Naive B cell (primary cell): Measurements from ENCODE around the gene GTF2IRD1. TPM values are rescaled to one million over a fixed set of nuclear protein-coding genes. Genes with fewer than 3 reads are reported as not detected.
"Not testable (repeated sequence)": the region's sequence is repeated elsewhere in the genome, so short reads cannot be mapped to it uniquely, and the experiment has no call there.

ENCODE experiments used
- ATAC-seq, 2 donors: fragments of 150-1000 bp; cut with Tn5 transposase; 2 replicates each; pipeline ENCODE4 v1.10.0; 2021; ENCODE audit warnings: low read depth in 2 of 2, mild to moderate bottlenecking in 2 of 2, moderate library complexity in 2 of 2
- DNase-seq: peaks from one replicate; pipeline ENCODE4 v3.0.0; 2022
- H3K27ac Mint-ChIP-seq, 6 donors: one replicate each; pipeline ENCODE4 v1.8.0; 2020 to 2022; ENCODE audit warnings: mild to moderate bottlenecking in 6 of 6, mixed read lengths in 6 of 6, moderate library complexity in 5 of 6, inconsistent platforms in 2 of 6
- H3K27me3 Mint-ChIP-seq, 3 donors: one replicate each; pipeline ENCODE4 v1.8.0; 2021 to 2022; ENCODE audit warnings: mixed read lengths in 3 of 3, mild to moderate bottlenecking in 1 of 3
- H3K36me3 Mint-ChIP-seq, 2 donors: one replicate each; pipeline ENCODE4 v1.8.0; 2020 to 2022; ENCODE audit warnings: mixed read lengths in 2 of 2, inconsistent platforms in 1 of 2, mild to moderate bottlenecking in 1 of 2
- H3K4me1 Mint-ChIP-seq, 3 donors: one replicate each; pipeline ENCODE4 v1.8.0; 2020 to 2022; ENCODE audit warnings: mixed read lengths in 3 of 3, inconsistent platforms in 1 of 3, mild to moderate bottlenecking in 1 of 3, moderate library complexity in 1 of 3
- H3K4me3 Mint-ChIP-seq, 8 donors: one replicate each; pipeline ENCODE4 v1.8.0; 2020 to 2022; ENCODE audit warnings: mild to moderate bottlenecking in 8 of 8, mixed read lengths in 8 of 8, moderate library complexity in 8 of 8, inconsistent platforms in 2 of 8
- H3K9me3 Mint-ChIP-seq, 7 donors: one replicate each; pipeline ENCODE4 v1.8.0; 2020 to 2022; ENCODE audit warnings: mixed read lengths in 7 of 7, mild to moderate bottlenecking in 5 of 7, inconsistent platforms in 2 of 7, moderate library complexity in 1 of 7
- polyA plus RNA-seq, 6 donors: library from polyadenylated mRNA; unstranded; fragments of 300-500 nt; fragmentation: Illumina TruSeq; gene quantifications; one replicate each; pipeline ENCODE4 v1.2.3, GENCODE V29; 2021; ENCODE audit warnings: low read depth in 6 of 6

The GTF2IRD1 gene
- polyA plus RNA-seq, 6 donors from 2014 or later = 0.29 TPM; not detected in 5

DNA sequence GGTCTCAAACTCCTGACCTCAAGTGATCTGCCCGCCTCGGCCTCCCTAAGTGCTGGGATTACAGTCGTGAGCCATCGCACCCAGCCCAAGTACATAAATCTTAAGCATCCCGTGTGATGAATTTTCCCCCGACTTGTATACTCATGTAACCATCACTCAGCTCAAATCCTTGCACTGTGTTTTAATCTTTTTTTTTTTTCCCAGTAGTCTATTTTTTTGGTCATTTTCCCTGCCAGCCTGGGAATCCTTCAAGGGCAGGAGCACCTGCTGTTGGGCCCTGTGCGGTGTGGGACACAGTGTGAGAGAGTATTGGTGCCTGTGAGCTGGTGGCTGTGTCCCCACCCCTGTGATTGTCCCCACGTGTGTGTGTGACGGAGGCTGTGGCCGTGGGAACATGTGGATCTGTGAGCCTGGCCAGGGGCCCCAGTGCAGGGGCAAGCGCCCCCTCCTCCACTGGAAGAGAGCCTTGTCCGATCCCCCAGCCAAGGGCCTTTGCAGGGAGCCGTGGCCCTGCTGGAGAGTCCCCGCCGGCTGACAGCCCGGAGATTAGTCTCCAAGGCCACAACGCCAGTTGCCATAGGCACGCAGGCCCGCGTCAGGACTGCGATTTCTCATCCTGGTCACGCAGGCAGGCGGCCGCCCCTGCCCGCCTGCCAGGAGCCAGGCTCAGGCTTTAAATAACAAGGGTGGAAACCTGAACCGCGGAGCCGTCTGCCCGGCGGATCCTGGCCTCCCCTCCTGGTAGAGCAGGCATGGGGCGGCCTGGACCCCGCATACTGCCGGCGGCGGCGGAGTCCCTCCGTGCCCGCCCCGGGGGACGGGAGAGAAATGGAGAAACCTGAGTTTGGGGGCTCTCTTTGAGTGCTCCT lies 26.5 kb downstream of the GTF2IRD1 start:
- Mint-ChIP-seq H3K4me3 (peak overlapping the region in 7 of 8 donors; percentile 46 to 81 (median 70)), H3K9me3 (no peaks in the 10 kb centered on the region), H3K36me3 (no peaks in the 10 kb centered on the region), H3K4me1 (peaks cover 12 to 31% (median 29%) of the 10 kb centered on the region in 3 donors), H3K27me3 (peaks cover 6 to 29% (median 8%) of the 10 kb centered on the region in 3 donors), H3K27ac (peak overlapping the region in 1 of 6 donors; percentile 85)
- DNase-seq (no peak), ATAC-seq (peak in 1 of 2 donors; percentile 38)

GRCh38 chr7:74480861-74481417 lies 27.2 kb downstream of the GTF2IRD1 start:
- Mint-ChIP-seq H3K9me3 (no peaks in the 10 kb centered on the region), H3K36me3 (no peaks in the 10 kb centered on the region)

GRCh38 chr7:74481458-74482196 lies 27.9 kb downstream of the GTF2IRD1 start:
- H3K9me3 Mint-ChIP-seq = no peaks in the 10 kb centered on the region
- H3K4me3 Mint-ChIP-seq = peak overlapping the region in 7 of 8 donors; percentile 57 to 81 (median 70)
- no peaks in the 10 kb centered on the region for H3K36me3 Mint-ChIP-seq
- H3K4me1 Mint-ChIP-seq = peaks cover 12 to 31% (median 29%) of the 10 kb centered on the region in 3 donors
- DNase-seq = no peak
- H3K27ac Mint-ChIP-seq = no peak overlapping the region
- H3K27me3 Mint-ChIP-seq = peaks cover 6 to 29% (median 8%) of the 10 kb centered on the region in 3 donors
- ATAC-seq = no peak

More at GRCh38 chr7:74480861-74481417, 27.2 kb downstream of the GTF2IRD1 start:
- Mint-ChIP-seq H3K27ac (no peak overlapping the region), H3K4me1 (peaks cover 12 to 31% (median 29%) of the 10 kb centered on the region in 3 donors), H3K27me3 (peaks cover 6 to 29% (median 8%) of the 10 kb centered on the region in 3 donors), H3K4me3 (peak overlapping the region; percentile 46 to 81 (median 68))
- DNase-seq (no peak), ATAC-seq (peak in 1 of 2 donors; percentile 25)

- Mint-ChIP-seq H3K27ac (no peak overlapping the region), H3K36me3 (no peaks in the 10 kb centered on the region), H3K4me1 (peaks cover 12 to 31% (median 29%) of the 10 kb centered on the region in 3 donors), H3K4me3 (no peak overlapping the region), H3K9me3 (no peaks in the 10 kb centered on the region), H3K27me3 (peaks cover 6 to 29% (median 8%) of the 10 kb centered on the region in 3 donors)
- ATAC-seq (no peak), DNase-seq (no peak)
Observed at GRCh38 chr7:74482197-74482467, 28.4 kb downstream of the GTF2IRD1 start.

GRCh38 chr7:74482629-74483401 lies 29.1 kb downstream of the GTF2IRD1 start:
- DNase-seq (no peak), ATAC-seq (no peak)
- H3K27ac Mint-ChIP-seq = no peak overlapping the region
- no peaks in the 10 kb centered on the region for H3K9me3 Mint-ChIP-seq
- peaks cover 11 to 30% (median 27%) of the 10 kb centered on the region in 3 donors for H3K4me1 Mint-ChIP-seq
- H3K27me3 Mint-ChIP-seq = peaks cover 6 to 29% (median 8%) of the 10 kb centered on the region in 3 donors
- no peak overlapping the region for H3K4me3 Mint-ChIP-seq
- H3K36me3 Mint-ChIP-seq = no peaks in the 10 kb centered on the region

DNA sequence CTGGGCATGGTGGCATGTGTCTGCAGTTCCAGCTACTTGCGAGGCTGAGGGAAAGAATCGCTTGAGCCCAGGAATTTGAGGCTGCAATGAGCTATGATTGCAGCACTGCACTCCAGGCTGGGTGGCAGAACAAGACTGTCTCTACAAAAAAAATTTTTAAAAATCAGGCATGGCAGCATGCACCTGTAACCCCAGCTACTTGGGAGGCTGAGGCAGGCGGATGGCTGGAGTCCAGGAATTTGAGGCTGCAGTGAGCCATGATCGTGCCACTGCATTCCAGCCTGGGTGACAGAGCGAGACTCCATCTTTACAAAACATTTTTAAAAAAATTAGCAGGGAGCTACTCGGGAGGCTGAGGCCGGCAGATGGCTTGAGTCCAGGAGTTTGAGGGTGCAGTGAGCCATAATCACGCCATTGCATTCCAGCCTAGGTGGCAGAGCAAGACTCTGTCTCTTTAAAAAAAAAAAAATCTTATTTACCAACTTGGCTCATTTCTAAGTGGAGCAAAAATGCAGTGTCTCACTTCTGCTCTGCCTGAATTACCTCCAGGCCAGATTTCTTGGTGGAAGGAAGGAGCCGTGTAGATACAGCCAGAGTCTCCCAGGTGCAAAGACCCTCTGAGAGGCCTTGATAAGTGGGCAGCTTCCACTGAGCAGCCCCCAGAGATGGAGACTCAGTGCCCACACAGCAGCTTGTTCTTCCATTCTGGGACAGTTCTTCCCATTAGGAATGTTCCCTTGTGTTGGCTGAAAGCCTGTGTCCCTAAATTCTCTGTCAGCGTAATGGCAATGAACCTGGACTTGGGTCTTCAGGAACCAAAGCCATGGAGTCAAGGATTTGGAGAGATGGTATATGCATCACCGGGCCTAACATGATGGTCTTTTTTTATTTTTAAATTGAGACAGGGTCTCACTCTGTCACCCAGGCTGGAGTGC lies 30.0 kb downstream of the GTF2IRD1 start:
- Mint-ChIP-seq H3K36me3 (no peaks in the 10 kb centered on the region), H3K4me3 (peak overlapping the region in 1 of 8 donors; percentile 22), H3K4me1 (peaks cover 7 to 25% (median 19%) of the 10 kb centered on the region in 3 donors), H3K9me3 (no peaks in the 10 kb centered on the region), H3K27me3 (peaks cover 6 to 25% (median 8%) of the 10 kb centered on the region in 3 donors), H3K27ac (no peak overlapping the region)
- DNase-seq = no peak
- ATAC-seq = no peak

GRCh38 chr7:74485611-74486010 lies 31.9 kb downstream of the GTF2IRD1 start:
- H3K4me3 Mint-ChIP-seq = no peak overlapping the region
- peaks cover 0 to 10% (median 5%) of the 10 kb centered on the region in 3 donors for H3K4me1 Mint-ChIP-seq
- peaks cover 6 to 18% (median 8%) of the 10 kb centered on the region in 3 donors for H3K27me3 Mint-ChIP-seq
- H3K27ac Mint-ChIP-seq = no peak overlapping the region
- ATAC-seq (no peak), DNase-seq (no peak)
- no peaks in the 10 kb centered on the region for H3K9me3 Mint-ChIP-seq
- H3K36me3 Mint-ChIP-seq = no peaks in the 10 kb centered on the region

GRCh38 chr7:74488518-74489030 lies 34.9 kb downstream of the GTF2IRD1 start:
- not testable (repeated sequence) for H3K27me3 Mint-ChIP-seq, H3K4me3 Mint-ChIP-seq, H3K4me1 Mint-ChIP-seq, H3K27ac Mint-ChIP-seq, H3K36me3 Mint-ChIP-seq, ATAC-seq, DNase-seq
- H3K9me3 Mint-ChIP-seq = peaks cover 0 to 10% (median 5%) of the 10 kb centered on the region in 7 donors

DNA sequence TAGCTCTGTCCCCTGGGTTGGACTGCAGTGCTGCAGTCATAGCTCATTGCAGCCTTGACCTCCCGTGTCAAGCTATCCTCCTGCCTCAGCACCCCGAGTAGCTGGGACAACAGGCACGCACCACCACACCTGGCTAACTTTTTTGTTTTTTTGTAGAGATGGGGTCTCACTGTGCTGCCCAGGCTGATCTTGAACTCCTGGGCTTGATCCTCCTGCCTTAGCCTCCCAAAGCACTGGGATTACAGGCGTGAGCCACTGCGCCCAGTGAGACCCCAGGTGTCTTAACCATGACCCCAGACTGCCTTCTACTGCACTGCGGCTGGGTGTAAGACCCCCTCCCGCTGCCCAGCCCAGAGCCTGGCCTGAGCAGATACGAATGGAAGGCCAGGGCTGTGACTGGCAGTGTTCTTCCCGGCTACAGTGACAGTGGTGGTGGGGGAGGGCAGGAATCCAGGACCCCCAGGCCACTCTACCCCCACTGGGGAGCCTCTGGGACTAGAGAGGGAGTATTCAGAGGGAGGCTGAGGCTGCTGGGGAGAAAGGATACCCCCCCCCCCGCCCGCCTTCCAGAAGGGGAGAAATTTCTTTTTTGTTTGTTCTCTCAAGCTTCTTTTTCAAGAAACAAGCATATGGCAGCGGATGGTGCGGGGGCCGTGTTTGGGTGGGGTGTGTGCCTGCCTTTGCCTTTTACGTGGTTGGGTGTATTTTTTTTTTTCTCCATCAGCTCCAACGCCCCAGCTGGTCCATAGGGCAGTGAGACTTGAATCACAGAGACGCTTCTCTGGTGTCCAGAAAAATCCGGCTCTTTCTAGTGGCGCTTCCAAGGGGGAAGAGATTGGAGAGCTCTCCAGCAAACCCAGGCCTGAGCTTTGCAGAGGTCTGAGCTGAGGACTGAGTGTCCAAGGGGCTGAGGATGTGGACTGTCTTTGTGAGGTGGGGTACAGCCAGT lies 36.6 kb downstream of the GTF2IRD1 start:
- no peak for ATAC-seq
- no peaks in the 10 kb centered on the region for H3K4me1 Mint-ChIP-seq
- peak overlapping the region in 1 of 6 donors; percentile 65 for H3K27ac Mint-ChIP-seq
- H3K36me3 Mint-ChIP-seq = peaks cover 7 to 9% of the 10 kb centered on the region in 2 donors
- peaks cover 0 to 17% (median 0%) of the 10 kb centered on the region in 3 donors for H3K27me3 Mint-ChIP-seq
- peaks cover 0 to 10% (median 5%) of the 10 kb centered on the region in 7 donors for H3K9me3 Mint-ChIP-seq
- no peak for DNase-seq
- no peak overlapping the region for H3K4me3 Mint-ChIP-seq

DNA sequence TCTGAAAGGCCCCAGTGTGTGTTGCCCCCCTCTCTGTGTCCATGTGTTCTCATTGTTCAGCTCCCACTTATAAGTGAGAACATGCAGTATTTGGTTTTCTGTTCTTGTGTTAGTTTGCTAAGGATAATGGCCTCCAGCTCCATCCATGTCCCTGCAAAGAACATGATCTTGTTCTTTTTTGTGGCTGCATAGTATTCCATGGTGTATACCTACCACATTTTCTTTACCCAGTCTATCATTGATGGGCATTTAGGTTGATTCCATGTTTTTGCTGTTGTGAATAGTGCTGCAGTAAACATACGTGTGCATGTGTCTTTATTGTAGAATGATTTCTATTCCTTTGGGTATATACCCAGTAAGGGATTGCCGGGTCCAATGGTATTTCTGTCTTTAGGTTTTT lies 37.8 kb downstream of the GTF2IRD1 start:
- H3K36me3 Mint-ChIP-seq, DNase-seq, H3K4me3 Mint-ChIP-seq, ATAC-seq, H3K4me1 Mint-ChIP-seq: not testable (repeated sequence)
- H3K27ac Mint-ChIP-seq = peak overlapping the region in 1 of 6 donors; percentile 38
- H3K27me3 Mint-ChIP-seq = peaks cover 0 to 17% (median 0%) of the 10 kb centered on the region in 3 donors
- peaks cover 0 to 10% (median 5%) of the 10 kb centered on the region in 7 donors for H3K9me3 Mint-ChIP-seq

DNA sequence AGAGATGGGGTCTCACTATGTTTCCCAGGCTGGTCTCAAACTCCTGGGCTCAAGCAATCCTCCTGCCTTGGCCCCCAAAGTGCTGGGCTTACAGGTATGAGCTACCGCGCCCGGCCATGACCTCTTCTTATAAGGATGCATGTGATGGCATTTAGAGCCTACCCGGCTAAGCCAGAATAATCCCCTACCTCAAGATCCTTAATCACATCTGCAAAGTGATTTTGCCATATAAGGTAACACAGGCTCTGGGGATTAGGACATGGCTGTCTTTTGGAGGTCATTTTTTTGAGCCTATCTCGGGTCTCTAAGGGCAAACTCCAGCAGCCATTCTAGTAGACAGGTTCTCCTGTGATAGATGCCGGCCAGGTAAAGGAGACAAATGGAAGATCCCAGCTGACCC lies 39.6 kb downstream of the GTF2IRD1 start:
- Mint-ChIP-seq H3K27me3 (peaks cover 0 to 17% (median 0%) of the 10 kb centered on the region in 3 donors), H3K27ac (no peak overlapping the region), H3K36me3 (peaks cover 7 to 9% of the 10 kb centered on the region in 2 donors), H3K4me1 (peaks cover 0 to 7% (median 2%) of the 10 kb centered on the region in 3 donors), H3K4me3 (no peak overlapping the region), H3K9me3 (peaks cover 0 to 10% (median 5%) of the 10 kb centered on the region in 7 donors)
- ATAC-seq (no peak), DNase-seq (no peak)
